HG03103 (cell line): ENCODE results near the gene CEP112.
"Not testable (repeated sequence)": the region's sequence is repeated elsewhere in the genome, so short reads cannot be mapped to it uniquely, and the experiment has no call there.

Experiments
- ATAC-seq: cut with Tn5 transposase; IDR thresholded peaks from one replicate; pipeline ENCODE4 v1.9.1; 2021; ENCODE audit warnings: low read depth; ENCODE audit not compliant: unreplicated experiment

The CEP112 gene

GRCh38 chr17:65852911-65853310 is 339.0 kb downstream of the CEP112 start:
- ATAC-seq: no peak

- ATAC-seq: no peak
Observed at GRCh38 chr17:65851965-65852736, 339.8 kb downstream of the CEP112 start.

- peak; percentile 95 for ATAC-seq
Observed at GRCh38 chr17:65850486-65850885, 341.4 kb downstream of the CEP112 start.

GRCh38 chr17:65848751-65849150 is 343.2 kb downstream of the CEP112 start:
- no peak for ATAC-seq

- ATAC-seq: no peak
Observed at GRCh38 chr17:65841089-65841488, 350.8 kb downstream of the CEP112 start.

GRCh38 chr17:65837232-65837631 is 354.7 kb downstream of the CEP112 start:
- ATAC-seq: not testable (repeated sequence)

GRCh38 chr17:65833214-65833613 is 358.7 kb downstream of the CEP112 start:
- ATAC-seq: no peak

- ATAC-seq: no peak
Observed at GRCh38 chr17:65830356-65830755, 361.6 kb downstream of the CEP112 start.

- ATAC-seq: not testable (repeated sequence)
Observed at GRCh38 chr17:65826577-65826976, 365.4 kb downstream of the CEP112 start.

- no peak for ATAC-seq
Observed at GRCh38 chr17:65824901-65825300, 367.0 kb downstream of the CEP112 start.

- ATAC-seq: no peak
Observed at GRCh38 chr17:65823713-65824112, 368.2 kb downstream of the CEP112 start.

GRCh38 chr17:65820811-65821210 is 371.1 kb downstream of the CEP112 start:
- no peak for ATAC-seq

- ATAC-seq: no peak
Observed at GRCh38 chr17:65820306-65820705, 371.6 kb downstream of the CEP112 start.

GRCh38 chr17:65819810-65820209 is 372.1 kb downstream of the CEP112 start:
- ATAC-seq: no peak

GRCh38 chr17:65817951-65818350 is 374.0 kb downstream of the CEP112 start:
- no peak for ATAC-seq

GRCh38 chr17:65814418-65814817 is 377.5 kb downstream of the CEP112 start:
- ATAC-seq: no peak

GRCh38 chr17:65813306-65813705 is 378.6 kb downstream of the CEP112 start:
- no peak for ATAC-seq

GRCh38 chr17:65811043-65811442 is 380.9 kb downstream of the CEP112 start:
- ATAC-seq: no peak

GRCh38 chr17:65809366-65809765 is 382.6 kb downstream of the CEP112 start:
- ATAC-seq: no peak

- ATAC-seq: not testable (repeated sequence)
Observed at GRCh38 chr17:65808566-65808965, 383.4 kb downstream of the CEP112 start.

GRCh38 chr17:65807361-65807760 is 384.6 kb downstream of the CEP112 start:
- no peak for ATAC-seq

GRCh38 chr17:65801513-65801912 is 390.4 kb downstream of the CEP112 start:
- no peak for ATAC-seq

- no peak for ATAC-seq
Observed at GRCh38 chr17:65800655-65801054, 391.3 kb downstream of the CEP112 start.
